IPS-18c (cell line): ENCODE measurements around the gene ARHGAP19.
A peak's percentile ranks its signal among the peaks of the same experiment; 100 is the strongest.

Experiments used
- H3K4me3 ChIP-seq: 2 replicates; pipeline ENCODE4 v1.7.0; 2013; ENCODE audit warnings: low read depth, mild to moderate bottlenecking, low read length, moderate library complexity; ENCODE audit not compliant: insufficient read depth
- H3K9me3 ChIP-seq: one replicate; pipeline ENCODE4 v1.6.1; 2013; ENCODE audit warnings: mild to moderate bottlenecking, low read length, moderate library complexity; ENCODE audit not compliant: control insufficient read depth, insufficient read depth

Gene ARHGAP19, protein sequence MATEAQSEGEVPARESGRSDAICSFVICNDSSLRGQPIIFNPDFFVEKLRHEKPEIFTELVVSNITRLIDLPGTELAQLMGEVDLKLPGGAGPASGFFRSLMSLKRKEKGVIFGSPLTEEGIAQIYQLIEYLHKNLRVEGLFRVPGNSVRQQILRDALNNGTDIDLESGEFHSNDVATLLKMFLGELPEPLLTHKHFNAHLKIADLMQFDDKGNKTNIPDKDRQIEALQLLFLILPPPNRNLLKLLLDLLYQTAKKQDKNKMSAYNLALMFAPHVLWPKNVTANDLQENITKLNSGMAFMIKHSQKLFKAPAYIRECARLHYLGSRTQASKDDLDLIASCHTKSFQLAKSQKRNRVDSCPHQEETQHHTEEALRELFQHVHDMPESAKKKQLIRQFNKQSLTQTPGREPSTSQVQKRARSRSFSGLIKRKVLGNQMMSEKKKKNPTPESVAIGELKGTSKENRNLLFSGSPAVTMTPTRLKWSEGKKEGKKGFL

DNA sequence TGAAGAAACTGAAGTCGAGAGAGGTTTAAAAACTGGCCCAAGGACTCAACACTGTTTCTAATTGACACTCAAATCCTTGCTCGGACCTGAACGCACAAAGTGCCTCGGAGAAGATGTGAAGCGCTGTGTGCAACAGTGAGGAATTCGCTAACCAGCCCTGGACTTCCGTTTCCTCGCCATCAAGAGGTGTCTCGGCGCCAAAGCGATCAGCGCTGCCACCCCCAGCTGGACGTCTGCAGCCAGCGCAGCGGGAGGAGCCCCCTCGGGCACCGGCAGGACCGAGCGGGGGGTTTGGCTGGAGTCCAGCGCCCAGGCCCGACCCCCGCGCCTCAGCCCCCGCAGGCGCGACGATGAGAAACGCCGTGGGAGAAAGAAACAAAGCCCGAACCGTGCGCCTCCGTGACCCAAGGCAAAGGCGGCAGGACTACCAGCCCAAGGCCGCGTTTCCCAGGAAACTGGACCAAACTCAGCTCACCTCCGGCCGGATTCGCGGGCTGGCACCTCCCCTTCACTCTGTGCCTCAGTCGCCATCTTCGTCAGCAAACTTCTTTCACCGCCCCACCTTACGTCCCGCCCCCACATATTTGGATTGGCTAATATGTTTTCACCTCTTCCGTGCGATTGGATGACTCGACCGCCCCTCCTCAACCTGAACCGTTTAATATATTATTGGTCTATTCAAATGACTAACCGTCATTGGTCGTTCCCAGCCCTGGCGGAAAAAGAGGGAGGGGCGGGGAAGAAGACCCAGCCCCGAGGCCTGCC, at the start of gene ARHGAP19:
Gene ARHGAP19 (minus strand): TSS at position 541 of the 765 bp plus-strand sequence. CDS start 10 bp downstream, at position 531.
- peak within 1 kb of the TSS; percentile 81 for H3K4me3 ChIP-seq
- no peaks in the 10 kb centered on the region for H3K9me3 ChIP-seq

DNA sequence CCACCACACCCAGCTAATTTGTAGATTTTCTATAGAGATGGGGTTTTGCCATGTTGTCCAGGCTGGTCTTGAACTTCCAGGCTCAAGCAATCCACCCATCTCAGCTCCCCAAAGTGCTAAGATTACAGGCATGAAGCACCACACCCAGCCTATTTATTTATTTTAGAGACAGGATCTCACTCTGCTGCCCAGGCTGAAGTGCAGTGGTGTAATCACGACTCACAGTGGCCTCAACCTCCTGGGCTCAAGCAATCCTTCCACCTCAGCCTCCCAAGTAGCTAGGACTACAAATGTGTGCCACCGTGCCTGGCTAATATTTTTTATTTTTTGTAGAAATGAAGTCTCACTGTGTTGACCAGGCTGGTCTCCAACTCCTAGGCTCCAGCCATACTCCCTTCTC, 49.0 kb upstream of the ARHGAP19 start:
- no peaks in the 10 kb centered on the region for H3K9me3 ChIP-seq
- H3K4me3 ChIP-seq = no peak overlapping the region

DNA sequence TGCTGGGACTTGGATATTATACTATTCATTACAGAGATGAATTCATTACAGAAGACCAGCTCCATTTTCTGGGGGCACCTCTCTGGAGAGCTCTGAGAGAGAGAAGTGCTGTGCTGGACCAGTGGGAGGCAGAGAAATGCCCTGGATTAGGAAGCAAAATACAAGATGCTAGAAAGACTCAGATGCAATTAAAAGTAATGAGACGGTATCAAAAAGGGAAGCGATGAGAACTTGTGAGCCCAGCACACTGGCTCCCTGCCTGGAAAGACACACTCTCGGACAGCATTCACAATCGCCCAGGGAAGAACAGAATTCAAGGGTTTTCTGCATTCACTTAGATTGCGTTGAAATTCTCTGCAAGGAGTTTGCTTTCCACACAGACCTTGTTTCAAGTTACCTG, 45.6 kb upstream of the ARHGAP19 start:
- no peak overlapping the region for H3K4me3 ChIP-seq
- H3K9me3 ChIP-seq = peaks cover 2% of the 10 kb centered on the region

DNA sequence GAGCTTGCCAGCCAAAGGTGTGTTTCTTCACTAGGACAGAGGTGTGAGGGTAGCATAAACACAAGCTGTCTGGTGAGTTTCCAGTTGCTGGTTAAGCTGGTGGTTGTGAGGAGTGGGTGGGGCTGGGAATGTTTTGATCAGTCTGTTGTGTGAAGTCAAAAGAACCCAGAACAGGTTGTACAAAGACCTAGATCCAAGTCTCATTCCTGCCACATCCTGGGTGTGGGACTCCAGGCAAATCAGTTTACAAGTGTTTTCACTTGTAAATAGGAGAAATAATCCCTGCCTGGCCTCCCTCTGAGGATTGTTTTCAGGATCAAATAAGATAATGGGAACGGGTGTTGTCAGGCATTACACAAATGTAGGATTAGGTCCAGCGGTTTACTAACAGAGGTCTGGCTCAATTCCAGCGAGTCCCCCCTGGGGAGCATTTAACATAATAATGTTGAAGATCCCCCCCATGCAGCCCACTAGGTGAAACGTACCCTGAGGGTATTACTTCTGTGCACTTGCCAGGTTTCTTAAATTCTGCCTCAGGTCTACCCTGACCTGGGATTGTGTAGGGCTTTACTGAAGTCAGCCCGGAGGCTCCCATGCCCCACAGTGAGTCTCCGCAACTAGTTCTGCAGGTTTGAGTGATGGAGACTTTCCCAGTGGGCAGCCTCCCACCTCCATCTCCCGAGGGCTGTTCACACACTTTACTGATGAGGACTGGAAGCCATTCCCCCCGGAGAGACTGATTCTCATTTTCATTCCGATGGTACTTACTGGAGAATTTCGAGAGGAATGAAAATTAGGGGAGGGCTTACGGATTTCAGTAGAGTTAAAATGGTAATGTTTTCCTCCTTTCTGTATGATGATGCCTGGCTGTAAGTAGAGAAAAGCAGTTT, 44.8 kb upstream of the ARHGAP19 start:
- Histone ChIP-seq H3K9me3 (peaks cover 6% of the 10 kb centered on the region), H3K4me3 (no peak overlapping the region)

DNA sequence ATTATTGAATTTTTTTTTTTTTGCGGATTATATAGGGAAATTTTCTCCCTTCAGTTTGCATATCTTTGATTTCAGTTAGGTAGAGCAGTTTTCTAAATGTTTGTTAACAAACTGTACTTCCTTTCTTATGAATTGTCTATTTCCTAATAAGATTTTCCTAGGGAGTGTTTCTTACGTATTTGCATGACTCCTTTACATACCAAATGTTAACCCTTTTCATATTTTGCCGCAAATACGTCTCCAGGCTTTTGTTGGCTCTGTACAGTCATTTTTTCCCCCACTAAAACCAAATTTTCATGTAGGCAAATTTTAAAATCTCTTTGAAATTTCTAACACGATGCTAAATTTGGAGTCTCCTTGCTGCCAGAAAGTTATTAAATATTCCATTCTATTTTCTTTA, 44.0 kb upstream of the ARHGAP19 start:
- Histone ChIP-seq H3K9me3 (peaks cover 6% of the 10 kb centered on the region), H3K4me3 (no peak overlapping the region)

DNA sequence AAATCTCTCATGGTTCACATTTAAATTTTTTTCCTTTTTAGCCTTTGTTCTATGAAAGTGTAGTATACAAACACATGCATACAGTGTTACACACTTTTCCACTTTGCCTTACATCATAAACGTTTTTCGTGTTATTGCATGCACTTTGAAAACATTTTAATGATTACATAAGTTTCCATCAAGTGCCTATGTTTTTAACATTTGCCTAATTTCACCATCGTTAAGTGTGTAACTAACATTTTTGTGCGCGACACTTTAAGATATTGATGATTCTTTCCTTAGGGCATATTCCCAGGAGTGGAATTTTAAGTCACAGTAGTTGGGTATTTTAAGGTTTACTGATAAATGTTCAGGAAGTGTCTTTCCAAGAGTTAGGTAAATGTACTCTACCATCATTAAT, 43.6 kb upstream of the ARHGAP19 start:
- Histone ChIP-seq H3K9me3 (peaks cover 6% of the 10 kb centered on the region), H3K4me3 (no peak overlapping the region)

DNA sequence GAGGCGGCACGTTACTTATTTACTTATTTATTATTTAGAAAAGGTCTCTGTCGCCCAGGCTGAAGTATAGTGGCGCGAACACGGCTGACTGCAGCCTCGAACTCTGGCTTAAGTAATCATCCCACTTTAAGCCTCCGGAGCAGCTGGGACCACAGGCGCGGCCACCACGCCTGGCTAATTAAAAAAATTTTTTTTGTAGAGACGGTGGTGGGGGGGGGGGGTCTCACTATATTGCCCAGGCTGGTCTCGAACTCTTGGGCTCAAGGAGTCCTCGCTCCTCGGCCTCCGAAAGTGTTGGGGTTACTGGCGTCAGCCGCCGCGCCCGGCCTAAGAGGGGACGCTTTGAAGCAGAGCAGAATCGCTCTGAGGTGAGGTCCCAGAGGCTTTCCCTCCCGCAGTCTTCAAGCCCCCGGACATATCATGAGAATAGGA, 42.8 kb upstream of the ARHGAP19 start:
- peaks cover 6% of the 10 kb centered on the region for H3K9me3 ChIP-seq
- H3K4me3 ChIP-seq = peak overlapping the region; percentile 92

DNA sequence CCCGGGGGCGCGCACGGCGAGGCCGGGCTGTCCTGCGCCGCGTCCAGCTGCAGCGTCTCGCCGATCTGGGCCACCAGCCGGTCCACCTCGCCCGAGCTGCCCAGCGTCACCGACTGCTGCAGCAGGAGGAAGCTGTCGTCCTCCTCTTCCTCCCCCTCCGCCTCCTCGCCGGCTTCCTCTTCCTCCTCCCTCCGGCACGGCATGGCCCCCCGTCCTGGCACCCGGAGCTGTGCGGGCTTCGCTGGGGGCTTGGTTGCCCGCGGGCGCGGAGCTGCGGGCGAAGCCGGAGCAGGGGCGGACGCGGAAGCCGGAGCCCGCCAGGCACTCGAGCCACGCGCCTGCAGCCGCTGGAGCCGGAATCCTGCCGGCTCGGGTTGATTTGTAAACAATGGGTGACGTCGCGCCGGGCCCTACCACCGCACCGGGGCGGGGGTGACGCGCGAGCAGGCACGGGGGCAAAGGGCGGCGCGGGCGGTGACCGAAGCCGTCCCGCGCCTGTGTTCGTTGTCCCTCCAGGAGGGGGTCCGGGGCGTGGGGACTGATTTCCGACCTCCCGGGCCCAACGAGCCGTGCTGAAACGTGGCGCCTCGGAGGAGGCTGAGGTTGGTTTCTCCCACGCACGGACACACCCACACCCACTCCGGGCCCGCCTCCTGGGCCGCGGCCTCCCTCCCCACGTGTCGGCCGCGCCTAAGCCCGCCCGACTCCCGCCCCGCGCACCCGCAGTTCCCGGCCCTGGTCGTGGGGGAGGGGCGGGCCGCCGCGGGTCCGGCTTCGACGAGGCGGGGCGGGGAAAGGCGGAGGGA, 42.1 kb upstream of the ARHGAP19 start, which contains the start of gene FRAT2:
Gene FRAT2 (minus strand): TSS at position 360 of the 806 bp plus-strand sequence. CDS start 157 bp downstream, at position 203.
- Histone ChIP-seq H3K4me3 (peak within 1 kb of the TSS; percentile 92), H3K9me3 (peaks cover 6% of the 10 kb centered on the region)

DNA sequence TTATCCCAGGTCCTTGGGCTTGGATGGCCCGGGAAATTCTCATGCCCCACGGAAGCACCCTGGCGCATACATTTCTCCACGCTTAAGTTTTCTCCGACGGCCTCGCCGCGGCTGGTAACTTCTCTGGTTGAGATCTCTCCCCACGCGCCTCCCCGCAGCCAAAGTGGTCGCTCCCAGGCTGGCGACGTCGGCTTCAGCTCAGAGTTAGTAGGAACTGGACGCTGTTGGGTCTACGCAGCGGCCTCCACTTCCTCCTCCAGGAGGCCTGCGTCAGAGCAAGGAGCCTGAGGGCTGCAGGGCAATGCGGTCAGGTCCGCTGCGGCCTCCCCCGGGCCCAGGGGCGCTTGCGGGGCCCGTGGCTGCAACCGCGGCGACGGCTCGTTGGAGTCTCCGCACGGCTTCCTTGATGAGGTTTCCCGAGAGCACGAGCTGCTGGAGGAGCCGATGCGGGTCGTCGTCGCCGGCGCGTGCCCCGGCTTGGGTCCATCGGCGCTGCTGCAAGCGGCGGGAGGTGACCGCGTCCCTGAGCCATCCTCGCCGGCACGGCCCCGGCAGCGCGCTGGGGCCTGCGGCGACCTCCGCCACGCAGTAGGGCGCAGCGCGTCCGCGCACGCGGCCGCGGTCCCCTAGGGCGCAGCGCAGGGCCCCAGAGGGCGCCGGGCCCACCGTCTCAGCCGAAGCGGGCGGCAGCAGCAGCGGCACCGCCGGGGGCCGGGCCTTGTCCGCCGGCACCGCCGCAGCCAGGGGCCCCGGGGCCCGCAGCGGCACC, 41.3 kb upstream of the ARHGAP19 start:
- Histone ChIP-seq H3K4me3 (peak overlapping the region; percentile 92), H3K9me3 (peaks cover 6% of the 10 kb centered on the region)

DNA sequence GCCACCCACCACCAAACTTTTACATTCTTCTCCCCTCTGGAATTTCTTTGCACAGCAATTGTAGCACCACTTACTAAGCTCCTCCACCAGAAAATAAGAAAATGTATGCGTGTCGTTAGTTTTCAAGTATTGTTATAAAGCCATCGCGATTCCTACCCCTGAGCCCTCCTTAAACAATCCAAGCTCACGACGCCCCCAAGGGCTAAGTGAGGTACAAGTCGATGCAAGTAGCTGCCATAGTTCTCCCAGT, 40.8 kb upstream of the ARHGAP19 start:
- Histone ChIP-seq H3K9me3 (peaks cover 6% of the 10 kb centered on the region), H3K4me3 (peak overlapping the region; percentile 92)

DNA sequence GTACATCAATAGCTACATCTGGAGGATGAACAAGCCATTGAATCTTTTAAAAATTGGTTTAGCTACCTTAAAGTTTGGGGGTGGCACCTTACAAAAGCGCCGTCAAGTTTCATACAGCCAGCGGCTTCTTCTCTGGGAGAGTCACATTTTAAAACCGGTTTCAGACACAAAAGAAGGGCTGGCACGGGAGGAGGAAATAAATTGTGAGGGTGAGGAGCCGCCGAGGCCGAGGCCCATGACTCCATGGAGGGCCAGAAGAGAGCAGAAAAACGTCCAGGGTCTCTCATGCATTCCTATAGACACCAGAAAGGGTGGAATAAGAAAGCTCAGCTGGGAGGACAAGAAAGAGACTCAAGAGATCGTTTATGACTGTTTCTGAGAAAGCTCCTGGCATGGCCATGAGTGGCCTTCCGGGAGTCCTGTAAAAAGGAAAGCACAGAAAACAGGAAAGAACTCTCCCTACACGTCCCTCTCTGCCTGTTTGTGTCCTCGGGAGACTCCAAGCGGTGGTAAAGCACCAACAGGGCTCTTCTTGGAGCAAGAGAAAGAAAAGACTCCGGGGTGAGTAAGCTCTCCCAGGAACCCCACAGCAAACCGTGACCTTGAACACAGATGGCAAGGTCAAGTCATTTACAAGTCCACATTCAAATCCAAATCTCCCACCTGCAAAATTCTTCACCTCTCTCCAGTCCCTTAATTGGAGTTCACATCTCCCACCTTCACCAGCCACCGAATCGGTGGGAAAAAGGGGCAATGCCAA, 40.3 kb upstream of the ARHGAP19 start:
- Histone ChIP-seq H3K4me3 (peak overlapping the region; percentile 92), H3K9me3 (peaks cover 6% of the 10 kb centered on the region)

DNA sequence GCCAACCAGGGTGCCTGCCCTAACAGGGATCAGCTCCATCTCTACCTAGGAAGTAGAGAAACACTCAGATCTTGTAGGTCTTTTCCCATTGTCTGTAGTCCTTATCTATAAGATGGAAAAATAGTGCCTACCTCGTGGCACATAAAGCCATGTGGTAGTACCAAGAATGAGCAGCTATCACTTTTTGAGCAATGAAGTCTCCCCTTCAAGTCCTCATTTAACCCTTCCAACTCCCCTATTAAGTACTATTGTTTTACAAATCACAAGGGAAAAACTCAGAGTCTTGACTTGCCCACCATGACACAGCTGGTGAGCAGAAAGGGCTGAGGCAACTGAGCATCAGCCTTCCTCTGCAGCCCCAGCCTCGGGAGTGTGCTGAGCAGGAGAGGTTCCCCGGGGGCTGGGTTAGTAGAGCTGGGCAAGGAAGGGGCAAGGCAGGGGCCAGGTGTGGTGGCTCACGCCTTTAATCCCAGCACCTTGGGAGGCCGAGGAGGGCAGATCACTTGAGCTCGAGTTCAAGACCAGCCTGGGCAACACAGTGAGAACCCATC, 38.8 kb upstream of the ARHGAP19 start:
- Histone ChIP-seq H3K9me3 (peaks cover 6% of the 10 kb centered on the region), H3K4me3 (peak overlapping the region; percentile 92; the same call in 1 of the 2 replicates)

DNA sequence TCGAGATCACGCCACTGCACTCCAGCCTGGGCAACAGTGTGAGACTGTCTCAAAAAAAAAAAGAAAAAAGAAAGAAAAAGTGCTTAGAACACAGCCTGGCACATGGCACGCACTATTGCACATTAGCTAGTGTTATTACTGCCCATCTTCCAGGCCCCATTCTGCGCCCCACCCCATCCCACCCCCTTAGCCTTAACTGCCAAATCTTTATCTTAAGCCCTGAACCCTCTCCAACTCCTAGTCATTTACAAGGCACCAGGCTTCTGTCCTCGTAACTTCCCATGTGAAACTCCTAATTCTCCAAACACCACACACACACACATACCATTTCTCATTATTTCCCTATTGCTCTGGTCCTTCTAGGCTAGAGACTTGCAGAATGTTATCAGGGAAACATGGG, 37.3 kb upstream of the ARHGAP19 start:
- H3K9me3 ChIP-seq = peaks cover 6% of the 10 kb centered on the region
- peak overlapping the region; percentile 15; the same call in 1 of the 2 replicates for H3K4me3 ChIP-seq

DNA sequence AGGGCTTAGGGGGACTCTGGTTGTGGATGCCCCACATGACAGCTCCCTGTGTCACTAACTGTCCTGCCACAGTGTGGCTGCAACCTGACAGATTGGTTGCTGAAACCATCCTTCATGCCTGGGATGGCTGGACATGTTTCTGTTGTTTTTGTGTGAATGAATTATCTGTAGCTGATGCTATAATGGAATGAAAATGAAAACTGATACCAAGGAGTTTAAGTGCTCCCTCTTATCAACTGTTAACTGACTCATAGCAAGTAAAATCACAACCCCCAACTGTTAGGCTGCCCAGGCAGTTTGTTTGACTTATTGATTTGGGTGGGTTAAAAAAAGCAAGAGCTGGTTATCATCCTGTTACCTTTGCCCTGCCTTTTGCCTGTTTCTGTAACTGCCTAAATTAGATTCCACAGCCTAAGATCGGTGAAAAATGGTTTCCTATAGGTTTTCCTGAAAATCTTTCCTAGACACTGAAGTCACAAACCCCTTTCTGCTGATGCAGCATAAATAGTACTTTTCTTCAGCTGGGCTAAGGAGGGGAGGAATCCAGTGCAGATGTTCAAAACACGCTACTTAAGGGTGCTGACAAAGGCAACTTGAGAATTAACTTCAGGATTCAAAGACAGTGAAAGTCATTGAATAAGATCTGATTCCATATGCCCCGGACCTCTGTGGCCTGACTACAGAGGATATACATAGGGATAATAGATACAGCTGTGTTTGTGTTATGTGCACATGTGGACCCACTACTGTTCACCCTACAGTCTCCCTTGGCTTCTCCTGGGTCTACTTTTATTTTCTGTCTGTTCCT, 36.4 kb upstream of the ARHGAP19 start:
- no peak overlapping the region for H3K4me3 ChIP-seq

More for the DNA sequence above, 36.4 kb upstream of the ARHGAP19 start:
- H3K9me3 ChIP-seq = peaks cover 4% of the 10 kb centered on the region
